GM23338 (cell line): ENCODE data around the gene LPAR6.

Experiments
- CREB1 ChIP-seq: fragments of 250-450 bp; sonication (Bioruptor Pico); IDR thresholded peaks from 2 replicates; pipeline ENCODE4 v1.5.0; 2020; ENCODE audit warnings: low read depth, mild to moderate bottlenecking, moderate library complexity
- EZH2 ChIP-seq: fragments of 200-600 bp; sonication (generic); IDR thresholded peaks from one replicate; pipeline ENCODE4 v1.8.0; 2017; ENCODE audit warnings: antibody characterized with exemption, mild to moderate bottlenecking, low read depth; ENCODE audit not compliant: unreplicated experiment
- EZH2phosphoT487 ChIP-seq: fragments of 200-600 bp; sonication (generic); IDR thresholded peaks from one replicate; pipeline ENCODE4 v1.8.1; 2018; ENCODE audit warnings: antibody characterized with exemption; ENCODE audit not compliant: unreplicated experiment
- JUNB ChIP-seq: IDR thresholded peaks from one replicate; pipeline ENCODE4 v1.6.1; 2016; ENCODE audit warnings: antibody characterized with exemption; ENCODE audit not compliant: unreplicated experiment
- NANOG ChIP-seq: IDR thresholded peaks from 2 replicates; pipeline ENCODE4 v1.6.1; 2016; ENCODE audit warnings: antibody characterized with exemption, borderline replicate concordance
- POLR2AphosphoS5 ChIP-seq: IDR thresholded peaks from 2 replicates; pipeline ENCODE4 v1.6.1; 2016; ENCODE audit warnings: antibody characterized with exemption, low read depth
- STAT1 ChIP-seq: IDR thresholded peaks from one replicate; pipeline ENCODE4 v1.6.1; 2016; ENCODE audit warnings: antibody characterized with exemption; ENCODE audit not compliant: unreplicated experiment
- ZNF114 ChIP-seq: fragments of 250-450 bp; sonication (Bioruptor Pico); IDR thresholded peaks from 2 replicates; pipeline ENCODE4 v1.5.0; 2020; ENCODE audit warnings: mild to moderate bottlenecking, moderate library complexity
- ZNF331 ChIP-seq: fragments of 250-450 bp; sonication (Bioruptor Pico); IDR thresholded peaks from 2 replicates; pipeline ENCODE4 v1.5.0; 2020; ENCODE audit warnings: low read depth, mild to moderate bottlenecking, moderate library complexity
- TF ChIP-seq, protein P1 (sequence below), 2 experiments: fragments of 200-600 bp in 1 of 2; sonication (generic) in 1 of 2; conservative IDR thresholded peaks; 2 replicates each; pipeline versions ENCODE4 v1.5.1 to v1.6.1; 2016 to 2017; ENCODE audit warnings: antibody characterized with exemption in 2 of 2, low read depth in 2 of 2, mild to moderate bottlenecking in 2 of 2, moderate library complexity in 1 of 2
- TF ChIP-seq, protein P2 (sequence below): IDR thresholded peaks from one replicate; pipeline ENCODE4 v1.6.1; 2018; ENCODE audit warnings: antibody characterized with exemption; ENCODE audit not compliant: unreplicated experiment
- TF ChIP-seq, protein P3 (sequence below): fragments of 250-450 bp; sonication (Bioruptor Pico); IDR thresholded peaks from 2 replicates; pipeline ENCODE4 v1.5.0; 2020; ENCODE audit warnings: mild to moderate bottlenecking, moderate library complexity
- TF ChIP-seq, protein P4 (sequence below): IDR thresholded peaks from 2 replicates; pipeline ENCODE4 v1.6.1; 2016; ENCODE audit warnings: antibody characterized with exemption

DNA sequence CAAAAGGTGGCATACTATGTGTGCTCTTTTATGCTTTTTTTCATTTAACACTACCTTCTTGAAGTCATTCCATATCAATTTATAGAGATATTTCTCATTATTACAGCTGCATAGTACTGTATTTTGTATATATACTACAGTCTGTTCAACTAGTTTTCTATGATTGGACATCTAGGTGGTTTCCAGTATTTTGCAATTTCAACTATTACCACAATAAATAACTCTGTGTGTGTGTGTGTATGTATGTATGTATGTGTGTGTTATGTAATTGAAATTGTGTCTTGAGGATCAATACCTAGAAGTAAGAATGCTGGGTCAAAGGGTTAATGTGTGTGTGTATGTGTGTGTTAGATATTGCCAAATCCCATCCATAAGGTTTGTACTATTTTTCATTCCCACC lies 7.0 kb downstream of the LPAR6 start:
- TF ChIP-seq EZH2 (no peak), EZH2phosphoT487 (no peak), POLR2AphosphoS5 (no peak), CREB1 (no peak), NANOG (no peak), JUNB (no peak), STAT1 (no peak), ZNF114 (CRISPR knock-in tag) (no peak), ZNF331 (no peak)
- TF ChIP-seq, protein P1, sequence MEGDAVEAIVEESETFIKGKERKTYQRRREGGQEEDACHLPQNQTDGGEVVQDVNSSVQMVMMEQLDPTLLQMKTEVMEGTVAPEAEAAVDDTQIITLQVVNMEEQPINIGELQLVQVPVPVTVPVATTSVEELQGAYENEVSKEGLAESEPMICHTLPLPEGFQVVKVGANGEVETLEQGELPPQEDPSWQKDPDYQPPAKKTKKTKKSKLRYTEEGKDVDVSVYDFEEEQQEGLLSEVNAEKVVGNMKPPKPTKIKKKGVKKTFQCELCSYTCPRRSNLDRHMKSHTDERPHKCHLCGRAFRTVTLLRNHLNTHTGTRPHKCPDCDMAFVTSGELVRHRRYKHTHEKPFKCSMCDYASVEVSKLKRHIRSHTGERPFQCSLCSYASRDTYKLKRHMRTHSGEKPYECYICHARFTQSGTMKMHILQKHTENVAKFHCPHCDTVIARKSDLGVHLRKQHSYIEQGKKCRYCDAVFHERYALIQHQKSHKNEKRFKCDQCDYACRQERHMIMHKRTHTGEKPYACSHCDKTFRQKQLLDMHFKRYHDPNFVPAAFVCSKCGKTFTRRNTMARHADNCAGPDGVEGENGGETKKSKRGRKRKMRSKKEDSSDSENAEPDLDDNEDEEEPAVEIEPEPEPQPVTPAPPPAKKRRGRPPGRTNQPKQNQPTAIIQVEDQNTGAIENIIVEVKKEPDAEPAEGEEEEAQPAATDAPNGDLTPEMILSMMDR (conservative IDR thresholded peaks at IDR 0.05; ENCODE audit: low read depth in 2 of 2), result no peak
- TF ChIP-seq, protein P2, sequence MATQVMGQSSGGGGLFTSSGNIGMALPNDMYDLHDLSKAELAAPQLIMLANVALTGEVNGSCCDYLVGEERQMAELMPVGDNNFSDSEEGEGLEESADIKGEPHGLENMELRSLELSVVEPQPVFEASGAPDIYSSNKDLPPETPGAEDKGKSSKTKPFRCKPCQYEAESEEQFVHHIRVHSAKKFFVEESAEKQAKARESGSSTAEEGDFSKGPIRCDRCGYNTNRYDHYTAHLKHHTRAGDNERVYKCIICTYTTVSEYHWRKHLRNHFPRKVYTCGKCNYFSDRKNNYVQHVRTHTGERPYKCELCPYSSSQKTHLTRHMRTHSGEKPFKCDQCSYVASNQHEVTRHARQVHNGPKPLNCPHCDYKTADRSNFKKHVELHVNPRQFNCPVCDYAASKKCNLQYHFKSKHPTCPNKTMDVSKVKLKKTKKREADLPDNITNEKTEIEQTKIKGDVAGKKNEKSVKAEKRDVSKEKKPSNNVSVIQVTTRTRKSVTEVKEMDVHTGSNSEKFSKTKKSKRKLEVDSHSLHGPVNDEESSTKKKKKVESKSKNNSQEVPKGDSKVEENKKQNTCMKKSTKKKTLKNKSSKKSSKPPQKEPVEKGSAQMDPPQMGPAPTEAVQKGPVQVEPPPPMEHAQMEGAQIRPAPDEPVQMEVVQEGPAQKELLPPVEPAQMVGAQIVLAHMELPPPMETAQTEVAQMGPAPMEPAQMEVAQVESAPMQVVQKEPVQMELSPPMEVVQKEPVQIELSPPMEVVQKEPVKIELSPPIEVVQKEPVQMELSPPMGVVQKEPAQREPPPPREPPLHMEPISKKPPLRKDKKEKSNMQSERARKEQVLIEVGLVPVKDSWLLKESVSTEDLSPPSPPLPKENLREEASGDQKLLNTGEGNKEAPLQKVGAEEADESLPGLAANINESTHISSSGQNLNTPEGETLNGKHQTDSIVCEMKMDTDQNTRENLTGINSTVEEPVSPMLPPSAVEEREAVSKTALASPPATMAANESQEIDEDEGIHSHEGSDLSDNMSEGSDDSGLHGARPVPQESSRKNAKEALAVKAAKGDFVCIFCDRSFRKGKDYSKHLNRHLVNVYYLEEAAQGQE, result no peak
- TF ChIP-seq, protein P3, sequence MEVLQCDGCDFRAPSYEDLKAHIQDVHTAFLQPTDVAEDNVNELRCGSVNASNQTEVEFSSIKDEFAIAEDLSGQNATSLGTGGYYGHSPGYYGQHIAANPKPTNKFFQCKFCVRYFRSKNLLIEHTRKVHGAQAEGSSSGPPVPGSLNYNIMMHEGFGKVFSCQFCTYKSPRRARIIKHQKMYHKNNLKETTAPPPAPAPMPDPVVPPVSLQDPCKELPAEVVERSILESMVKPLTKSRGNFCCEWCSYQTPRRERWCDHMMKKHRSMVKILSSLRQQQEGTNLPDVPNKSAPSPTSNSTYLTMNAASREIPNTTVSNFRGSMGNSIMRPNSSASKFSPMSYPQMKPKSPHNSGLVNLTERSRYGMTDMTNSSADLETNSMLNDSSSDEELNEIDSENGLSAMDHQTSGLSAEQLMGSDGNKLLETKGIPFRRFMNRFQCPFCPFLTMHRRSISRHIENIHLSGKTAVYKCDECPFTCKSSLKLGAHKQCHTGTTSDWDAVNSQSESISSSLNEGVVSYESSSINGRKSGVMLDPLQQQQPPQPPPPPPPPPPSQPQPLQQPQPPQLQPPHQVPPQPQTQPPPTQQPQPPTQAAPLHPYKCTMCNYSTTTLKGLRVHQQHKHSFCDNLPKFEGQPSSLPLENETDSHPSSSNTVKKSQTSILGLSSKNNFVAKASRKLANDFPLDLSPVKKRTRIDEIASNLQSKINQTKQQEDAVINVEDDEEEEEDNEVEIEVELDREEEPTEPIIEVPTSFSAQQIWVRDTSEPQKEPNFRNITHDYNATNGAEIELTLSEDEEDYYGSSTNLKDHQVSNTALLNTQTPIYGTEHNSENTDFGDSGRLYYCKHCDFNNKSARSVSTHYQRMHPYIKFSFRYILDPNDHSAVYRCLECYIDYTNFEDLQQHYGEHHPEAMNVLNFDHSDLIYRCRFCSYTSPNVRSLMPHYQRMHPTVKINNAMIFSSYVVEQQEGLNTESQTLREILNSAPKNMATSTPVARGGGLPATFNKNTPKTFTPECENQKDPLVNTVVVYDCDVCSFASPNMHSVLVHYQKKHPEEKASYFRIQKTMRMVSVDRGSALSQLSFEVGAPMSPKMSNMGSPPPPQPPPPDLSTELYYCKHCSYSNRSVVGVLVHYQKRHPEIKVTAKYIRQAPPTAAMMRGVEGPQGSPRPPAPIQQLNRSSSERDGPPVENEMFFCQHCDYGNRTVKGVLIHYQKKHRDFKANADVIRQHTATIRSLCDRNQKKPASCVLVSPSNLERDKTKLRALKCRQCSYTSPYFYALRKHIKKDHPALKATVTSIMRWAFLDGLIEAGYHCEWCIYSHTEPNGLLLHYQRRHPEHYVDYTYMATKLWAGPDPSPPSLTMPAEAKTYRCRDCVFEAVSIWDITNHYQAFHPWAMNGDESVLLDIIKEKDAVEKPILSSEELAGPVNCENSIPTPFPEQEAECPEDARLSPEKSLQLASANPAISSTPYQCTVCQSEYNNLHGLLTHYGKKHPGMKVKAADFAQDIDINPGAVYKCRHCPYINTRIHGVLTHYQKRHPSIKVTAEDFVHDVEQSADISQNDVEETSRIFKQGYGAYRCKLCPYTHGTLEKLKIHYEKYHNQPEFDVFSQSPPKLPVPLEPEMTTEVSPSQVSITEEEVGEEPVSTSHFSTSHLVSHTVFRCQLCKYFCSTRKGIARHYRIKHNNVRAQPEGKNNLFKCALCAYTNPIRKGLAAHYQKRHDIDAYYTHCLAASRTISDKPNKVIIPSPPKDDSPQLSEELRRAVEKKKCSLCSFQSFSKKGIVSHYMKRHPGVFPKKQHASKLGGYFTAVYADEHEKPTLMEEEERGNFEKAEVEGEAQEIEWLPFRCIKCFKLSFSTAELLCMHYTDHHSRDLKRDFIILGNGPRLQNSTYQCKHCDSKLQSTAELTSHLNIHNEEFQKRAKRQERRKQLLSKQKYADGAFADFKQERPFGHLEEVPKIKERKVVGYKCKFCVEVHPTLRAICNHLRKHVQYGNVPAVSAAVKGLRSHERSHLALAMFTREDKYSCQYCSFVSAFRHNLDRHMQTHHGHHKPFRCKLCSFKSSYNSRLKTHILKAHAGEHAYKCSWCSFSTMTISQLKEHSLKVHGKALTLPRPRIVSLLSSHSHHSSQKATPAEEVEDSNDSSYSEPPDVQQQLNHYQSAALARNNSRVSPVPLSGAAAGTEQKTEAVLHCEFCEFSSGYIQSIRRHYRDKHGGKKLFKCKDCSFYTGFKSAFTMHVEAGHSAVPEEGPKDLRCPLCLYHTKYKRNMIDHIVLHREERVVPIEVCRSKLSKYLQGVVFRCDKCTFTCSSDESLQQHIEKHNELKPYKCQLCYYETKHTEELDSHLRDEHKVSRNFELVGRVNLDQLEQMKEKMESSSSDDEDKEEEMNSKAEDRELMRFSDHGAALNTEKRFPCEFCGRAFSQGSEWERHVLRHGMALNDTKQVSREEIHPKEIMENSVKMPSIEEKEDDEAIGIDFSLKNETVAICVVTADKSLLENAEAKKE (CRISPR knock-in tag), result no peak
- TF ChIP-seq, protein P4, sequence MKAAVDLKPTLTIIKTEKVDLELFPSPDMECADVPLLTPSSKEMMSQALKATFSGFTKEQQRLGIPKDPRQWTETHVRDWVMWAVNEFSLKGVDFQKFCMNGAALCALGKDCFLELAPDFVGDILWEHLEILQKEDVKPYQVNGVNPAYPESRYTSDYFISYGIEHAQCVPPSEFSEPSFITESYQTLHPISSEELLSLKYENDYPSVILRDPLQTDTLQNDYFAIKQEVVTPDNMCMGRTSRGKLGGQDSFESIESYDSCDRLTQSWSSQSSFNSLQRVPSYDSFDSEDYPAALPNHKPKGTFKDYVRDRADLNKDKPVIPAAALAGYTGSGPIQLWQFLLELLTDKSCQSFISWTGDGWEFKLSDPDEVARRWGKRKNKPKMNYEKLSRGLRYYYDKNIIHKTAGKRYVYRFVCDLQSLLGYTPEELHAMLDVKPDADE, result no peak
